Caki2 (cell line): ENCODE results near the gene STPG3. TPM values are rescaled to one million over a fixed set of nuclear protein-coding genes. Genes with fewer than 3 reads are reported as not detected.
A peak's percentile ranks its signal among the peaks of the same experiment; 100 is the strongest.
"Not testable (repeated sequence)": the region's sequence is repeated elsewhere in the genome, so short reads cannot be mapped to it uniquely, and the experiment has no call there.

Experiments used
- DNase-seq: peaks from one replicate; pipeline ENCODE4 v3.0.0-alpha.2; 2015; ENCODE audit warnings: low read depth
- in situ Hi-C: cut with HindIII; loops from 2 replicates; pipeline ENCODE4 v1.10.0; 2016; ENCODE audit warnings: low sequenced_read_pairs, low pct_unique_long_range_greater_than_20kb, mixed read lengths
- total RNA-seq: library from RNA; depleted of rRNA; stranded (reverse); fragments of >200 nt; shearing (Covaris generic); gene quantifications from 2 replicates; pipeline ENCODE4 v1.2.3, GENCODE V29; 2014; ENCODE audit warnings: low replicate concordance

Gene STPG3
- total RNA-seq, 1 experiment from 2014 or later: not detected

DNA sequence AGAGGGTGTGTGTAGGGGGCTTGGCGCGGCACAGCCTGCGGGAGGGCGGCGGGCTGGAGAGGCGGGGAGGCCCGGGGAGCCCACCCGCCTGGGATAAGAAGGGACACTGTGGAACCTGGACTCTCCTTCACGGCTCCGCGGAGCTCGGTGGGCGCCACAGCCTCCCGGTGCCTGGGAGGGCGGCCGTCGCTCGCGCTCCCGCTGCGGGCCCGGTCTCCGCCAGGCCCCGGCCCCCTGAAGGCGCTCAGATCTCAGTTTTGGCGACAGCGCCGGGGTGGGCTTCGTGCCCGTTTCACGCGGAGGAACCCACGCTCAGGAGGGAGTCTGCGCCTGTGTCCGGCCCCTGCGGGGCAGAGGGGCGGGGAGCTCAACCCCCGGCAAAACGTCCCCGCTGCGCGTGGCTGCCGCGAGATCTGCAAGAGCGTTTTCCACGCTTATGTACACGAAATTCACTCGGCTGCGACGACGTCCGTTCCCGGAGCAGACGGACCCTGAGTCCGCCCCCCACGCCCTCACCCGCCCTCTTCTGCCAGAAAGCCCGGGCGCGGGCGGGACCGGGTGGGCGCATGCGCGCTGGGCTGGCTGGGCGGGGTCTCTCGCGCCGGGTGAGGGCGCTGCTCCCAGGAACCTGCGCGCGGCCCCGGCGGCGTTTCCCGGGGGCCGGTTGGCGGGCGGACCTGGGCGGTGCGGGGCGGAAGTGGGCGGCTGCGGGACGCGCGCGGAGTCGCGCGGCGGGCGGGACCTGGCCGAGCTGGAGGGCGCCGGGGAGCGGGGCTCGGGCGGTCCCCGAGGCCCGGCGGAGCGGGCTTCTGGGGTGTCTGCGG lies 3.8 kb downstream of the STPG3 start, which contains the start of gene NELFB:
Gene NELFB, plus strand, starts transcription at position 704 of the 824 bp plus-strand sequence.
- peak; percentile 80 for DNase-seq
- in situ Hi-C loops: no loop called here

GRCh38 chr9:137255448-137256114 lies 4.5 kb downstream of the STPG3 start:
- peak; percentile 35 for DNase-seq

DNA sequence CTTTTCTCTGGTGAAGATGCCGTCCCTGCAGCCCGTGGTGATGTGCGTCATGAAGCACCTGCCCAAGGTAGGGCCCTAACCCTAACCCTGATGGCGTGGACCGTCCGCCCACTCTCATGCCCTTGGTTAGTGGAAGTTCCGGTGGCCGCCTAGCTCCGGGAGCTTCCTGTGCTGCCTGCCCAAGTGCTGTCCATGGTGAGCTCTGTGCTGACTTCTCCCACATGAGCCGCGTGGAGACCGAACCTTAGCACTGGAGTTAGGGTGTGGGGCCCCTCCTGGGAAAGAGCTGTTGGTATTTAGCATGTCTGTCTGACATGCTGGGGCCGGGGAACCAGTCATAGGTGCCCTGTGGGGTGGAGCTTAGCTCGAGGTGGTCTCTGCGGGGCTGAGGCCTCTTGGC lies 5.3 kb downstream of the STPG3 start:
- DNase-seq: no peak
- in situ Hi-C loops: no loop called here

More at GRCh38 chr9:137255448-137256114, 4.5 kb downstream of the STPG3 start:
- in situ Hi-C loops: no loop called here

DNA sequence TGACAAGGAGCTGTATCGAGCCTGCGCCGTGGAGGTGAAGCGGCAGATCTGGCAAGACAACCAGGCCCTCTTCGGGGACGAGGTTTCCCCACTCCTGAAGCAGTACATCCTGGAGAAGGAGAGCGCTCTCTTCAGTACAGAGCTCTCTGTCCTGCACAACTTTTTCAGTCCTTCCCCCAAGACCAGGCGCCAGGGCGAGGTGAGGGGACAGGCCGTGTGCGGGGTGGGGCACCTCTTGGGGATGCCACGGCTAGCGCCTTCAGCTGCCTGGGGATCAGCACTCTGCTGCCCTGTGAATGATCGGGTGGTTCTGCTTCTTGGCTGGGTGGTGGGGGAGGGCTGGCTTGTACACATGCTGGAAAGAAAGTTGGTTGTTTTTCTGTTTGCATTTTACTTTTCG lies 5.8 kb downstream of the STPG3 start:
- DNase-seq: no peak
- in situ Hi-C loops: no loop called here

GRCh38 chr9:137262173-137262908 lies 11.3 kb downstream of the STPG3 start:
- in situ Hi-C loops: not testable (repeated sequence)

DNA sequence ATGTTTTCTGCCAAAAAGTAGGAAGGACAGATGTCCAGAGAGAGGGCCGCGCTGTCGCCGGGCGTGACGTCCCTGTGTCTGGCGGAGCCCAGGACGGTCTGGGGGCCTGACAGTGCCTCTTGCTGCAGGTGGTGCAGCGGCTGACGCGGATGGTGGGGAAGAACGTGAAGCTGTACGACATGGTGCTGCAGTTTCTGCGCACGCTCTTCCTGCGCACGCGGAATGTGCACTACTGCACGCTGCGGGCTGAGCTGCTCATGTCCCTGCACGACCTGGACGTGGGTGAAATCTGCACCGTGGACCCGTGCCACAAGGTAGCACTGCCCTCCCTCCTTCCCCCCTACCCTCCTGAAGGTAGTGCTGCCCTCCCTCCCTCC lies 11.8 kb downstream of the STPG3 start:
- in situ Hi-C loops: no loop called here
- no peak for DNase-seq

More at GRCh38 chr9:137262173-137262908, 11.3 kb downstream of the STPG3 start:
- DNase-seq: not testable (repeated sequence)

GRCh38 chr9:137263506-137263905 lies 12.4 kb downstream of the STPG3 start:
- no peak for DNase-seq
- in situ Hi-C loops: no loop called here

DNA sequence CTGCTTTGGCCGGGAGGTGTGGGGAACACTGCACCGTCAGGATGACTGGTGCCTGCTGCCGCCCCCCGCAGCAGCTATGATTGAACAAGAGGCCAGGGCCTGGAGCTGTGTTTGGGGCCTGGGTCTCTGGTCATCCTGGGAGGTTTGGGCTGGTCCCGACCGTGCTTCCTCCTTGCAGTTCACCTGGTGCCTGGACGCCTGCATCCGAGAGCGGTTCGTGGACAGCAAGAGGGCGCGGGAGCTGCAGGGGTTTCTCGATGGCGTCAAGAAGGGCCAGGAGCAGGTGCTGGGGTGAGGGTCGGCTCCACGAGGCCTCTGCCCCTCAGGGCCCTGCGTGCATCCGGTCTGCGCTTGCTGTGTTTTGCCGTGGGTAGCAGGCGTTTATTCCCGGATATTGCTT lies 13.0 kb downstream of the STPG3 start:
- in situ Hi-C loops: no loop called here
- no peak for DNase-seq

DNA sequence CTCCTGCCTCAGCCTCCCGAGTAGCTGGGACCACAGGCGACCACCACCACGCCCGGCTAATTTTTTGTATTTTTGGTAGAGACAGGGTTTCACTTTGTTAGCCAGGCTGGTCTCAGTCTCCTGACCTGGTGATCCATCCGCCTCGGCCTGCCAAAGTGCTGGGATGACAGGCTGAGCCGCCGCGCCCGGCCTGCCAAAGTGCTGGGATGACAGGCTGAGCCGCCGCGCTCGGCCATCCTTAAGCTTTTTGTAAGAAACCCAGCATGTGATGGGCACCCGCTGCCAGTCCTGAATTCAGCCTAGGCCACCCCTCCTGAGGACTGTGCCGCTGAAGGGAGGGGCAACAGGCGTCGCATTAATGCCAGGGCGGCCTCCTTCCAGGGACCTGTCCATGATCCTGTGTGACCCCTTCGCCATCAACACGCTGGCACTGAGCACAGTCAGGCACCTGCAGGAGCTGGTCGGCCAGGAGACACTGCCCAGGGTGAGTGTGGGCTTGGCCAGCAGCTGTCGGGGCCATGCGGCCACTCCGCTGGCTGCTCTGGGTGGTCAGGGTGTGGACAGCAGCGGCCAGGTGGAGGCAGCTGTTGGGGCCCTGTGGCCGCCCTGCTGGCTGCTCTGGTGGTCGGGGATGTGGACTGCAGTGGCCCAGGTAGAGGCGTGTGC lies 14.5 kb downstream of the STPG3 start:
- DNase-seq: no peak
- in situ Hi-C loops: no loop called here

DNA sequence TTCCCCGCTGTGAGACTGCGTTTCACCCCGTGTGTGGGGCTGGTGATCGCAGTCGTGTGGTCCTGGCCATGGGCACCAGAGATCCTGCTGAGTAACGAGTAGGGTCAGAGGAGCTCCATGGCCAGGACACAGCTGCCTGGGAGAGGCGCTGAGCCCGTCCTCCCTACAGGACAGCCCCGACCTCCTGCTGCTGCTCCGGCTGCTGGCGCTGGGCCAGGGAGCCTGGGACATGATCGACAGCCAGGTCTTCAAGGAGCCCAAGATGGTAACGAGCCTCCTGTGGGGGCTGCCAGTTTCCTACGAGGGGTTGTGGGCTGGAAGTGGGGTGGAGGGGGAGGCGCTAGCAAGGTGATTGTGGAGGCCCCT lies 15.1 kb downstream of the STPG3 start:
- in situ Hi-C loops: no loop called here

GRCh38 chr9:137266585-137267453 lies 15.7 kb downstream of the STPG3 start:
- in situ Hi-C loops: no loop called here
- no peak for DNase-seq

More for the DNA sequence above, 15.1 kb downstream of the STPG3 start:
- no peak for DNase-seq

GRCh38 chr9:137267933-137268355 lies 16.9 kb downstream of the STPG3 start:
- in situ Hi-C loops: no loop called here

GRCh38 chr9:137268538-137269201 lies 17.6 kb downstream of the STPG3 start:
- DNase-seq: peak; percentile 25
- in situ Hi-C loops: no loop called here

More at GRCh38 chr9:137267933-137268355, 16.9 kb downstream of the STPG3 start:
- DNase-seq: no peak

GRCh38 chr9:137269231-137269772 lies 18.2 kb downstream of the STPG3 start:
- in situ Hi-C loops: no loop called here
- no peak for DNase-seq

DNA sequence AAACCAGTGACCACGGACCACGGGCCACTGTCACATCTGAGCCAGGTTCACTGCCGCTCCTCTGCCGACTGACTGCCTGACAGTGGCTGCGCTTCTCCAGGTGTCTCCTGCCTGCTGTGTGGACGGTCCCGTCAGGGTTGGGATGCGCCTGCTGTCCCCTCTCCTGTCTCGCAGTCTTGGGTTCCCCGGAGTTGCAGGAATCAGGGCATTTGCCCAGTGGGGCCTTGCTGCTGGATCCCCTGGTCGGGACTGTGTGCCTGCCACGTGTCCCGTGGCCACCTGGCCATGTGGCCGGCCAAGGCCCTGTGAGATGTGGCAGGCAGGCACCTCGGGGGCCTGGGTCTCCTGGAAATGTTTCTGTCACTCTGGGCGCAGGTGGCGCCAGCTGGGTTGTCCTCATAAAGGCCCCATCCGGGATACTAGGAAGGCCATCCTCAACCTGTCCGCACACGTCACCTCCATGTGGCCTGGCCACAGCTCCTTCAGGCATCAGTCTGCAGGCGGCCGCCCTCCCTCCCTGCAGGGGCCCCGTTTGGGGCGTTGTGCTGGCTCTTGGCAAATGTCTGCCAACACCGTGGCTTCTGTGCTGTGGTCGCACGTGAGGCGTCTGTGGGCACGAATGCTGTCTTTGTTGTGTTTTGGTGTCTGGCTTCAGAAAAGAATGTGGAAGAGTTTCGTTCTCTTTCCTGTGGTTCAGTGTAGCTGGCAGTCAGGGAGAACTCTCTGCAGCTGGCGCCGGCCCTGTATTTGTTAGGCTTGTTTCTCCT lies 20.0 kb downstream of the STPG3 start:
- in situ Hi-C loops: no loop called here

GRCh38 chr9:137271696-137272076 lies 20.6 kb downstream of the STPG3 start:
- DNase-seq: no peak
- in situ Hi-C loops: no loop called here

More for the DNA sequence above, 20.0 kb downstream of the STPG3 start:
- no peak for DNase-seq
